CD4-positive, alpha-beta T cell treated with Interleukin-10 for 1 hour (primary cell): ENCODE measurements around the gene GRM8.
"Not testable (repeated sequence)": the region's sequence is repeated elsewhere in the genome, so short reads cannot be mapped to it uniquely, and the experiment has no call there.

ENCODE experiments used
- DNase-seq: peaks from one replicate; pipeline ENCODE4 v3.0.0-alpha.2; 2020

Gene GRM8

DNA sequence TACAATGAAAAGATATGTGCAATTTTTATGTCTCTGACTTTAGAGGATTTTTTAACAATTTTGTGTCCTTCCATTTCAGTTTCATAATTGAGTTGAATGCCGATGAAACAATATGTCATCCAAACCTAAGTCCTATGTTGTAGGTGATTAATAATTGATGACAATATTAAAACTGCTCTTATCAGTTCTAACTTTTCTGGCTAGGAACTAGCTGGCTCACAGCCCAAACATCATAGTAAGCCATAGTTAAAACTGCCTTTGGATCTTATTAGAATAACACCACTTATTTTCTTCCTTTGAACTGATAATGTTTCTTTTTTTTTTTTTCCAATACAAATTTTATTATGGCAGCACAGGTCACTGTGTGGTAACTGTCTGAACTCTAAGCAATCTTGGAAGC, 230.9 kb downstream of the GRM8 start:
- DNase-seq = no peak

DNA sequence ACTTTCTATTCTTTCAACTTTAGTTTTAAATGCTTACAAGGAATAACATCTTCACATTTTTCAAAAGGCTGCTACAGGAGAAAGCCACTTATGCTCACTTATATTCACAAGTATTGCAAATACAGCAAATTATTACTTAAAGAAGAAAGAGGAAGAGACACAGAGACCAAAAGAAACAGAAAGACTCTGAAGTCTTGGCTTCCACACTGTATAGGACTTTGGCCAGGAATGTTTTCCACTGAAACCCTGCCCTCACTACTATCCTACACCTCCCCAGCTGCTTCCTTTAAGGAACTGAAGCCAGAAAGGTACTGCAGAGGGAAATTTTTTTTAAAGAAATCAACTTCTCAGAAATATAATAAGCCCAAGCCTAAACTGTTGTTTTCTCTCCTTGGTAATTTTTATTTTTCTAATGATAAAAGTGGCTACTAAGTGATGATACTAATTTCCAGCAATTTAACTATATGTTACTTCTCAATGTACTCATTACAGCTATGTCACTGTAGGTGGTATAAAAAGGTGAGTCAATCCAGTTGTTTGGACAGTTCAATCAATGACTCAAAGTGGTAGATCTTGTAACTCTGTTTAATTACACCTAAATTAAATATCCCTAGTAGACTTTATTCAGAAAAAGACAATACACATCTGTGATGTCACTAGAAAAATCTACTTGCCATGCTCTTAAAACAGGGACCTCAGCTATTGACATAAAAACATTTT, 231.6 kb downstream of the GRM8 start:
- DNase-seq = no peak

DNA sequence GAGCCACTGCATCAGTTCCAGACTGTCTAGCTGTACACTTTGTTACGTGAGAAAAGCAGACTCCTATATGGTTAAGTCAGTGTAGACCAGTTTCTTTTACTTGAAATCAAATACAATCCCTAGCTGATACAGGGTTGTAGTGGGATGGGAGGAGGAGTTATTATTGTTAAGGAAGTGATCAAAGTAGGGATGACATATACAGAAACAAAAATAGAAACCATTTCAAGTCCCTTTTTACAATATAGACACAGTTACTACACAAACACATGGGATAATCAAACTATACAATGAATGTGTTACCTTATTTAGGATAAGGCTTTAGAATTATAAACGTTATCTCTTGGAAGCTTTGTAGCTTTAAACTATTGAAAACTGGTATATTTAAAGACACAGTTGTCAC, 233.9 kb downstream of the GRM8 start:
- DNase-seq = no peak

DNA sequence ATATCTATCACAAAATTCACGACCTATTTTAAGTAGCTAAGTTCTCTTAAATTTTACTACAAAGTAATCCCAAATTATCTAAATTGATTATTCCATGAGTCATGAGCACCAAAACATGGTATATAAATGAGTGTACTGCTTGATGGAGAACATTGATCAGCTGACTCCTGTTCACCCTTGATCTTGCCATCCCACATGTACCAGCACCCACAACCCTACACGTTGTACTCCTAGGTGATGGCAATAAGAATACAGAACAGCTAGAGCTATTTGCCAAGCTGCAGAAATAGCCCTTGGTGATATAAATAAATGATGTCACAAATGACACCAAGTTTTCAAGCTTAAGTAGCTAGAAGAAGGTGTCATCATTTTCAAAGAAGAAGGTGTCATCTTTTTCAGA, 235.5 kb downstream of the GRM8 start:
- no peak for DNase-seq

GRCh38 chr7:127000725-127001124, 252.0 kb downstream of the GRM8 start:
- no peak for DNase-seq

GRCh38 chr7:126996659-126997058, 256.1 kb downstream of the GRM8 start:
- DNase-seq = no peak

- DNase-seq = no peak
Measured at GRCh38 chr7:126993626-126994213, 259.0 kb downstream of the GRM8 start.

GRCh38 chr7:126988022-126988421, 264.7 kb downstream of the GRM8 start:
- DNase-seq = no peak

- no peak for DNase-seq
Measured at GRCh38 chr7:126979722-126980121, 273.0 kb downstream of the GRM8 start.

- no peak for DNase-seq
Measured at GRCh38 chr7:126978865-126979264, 273.9 kb downstream of the GRM8 start.

DNA sequence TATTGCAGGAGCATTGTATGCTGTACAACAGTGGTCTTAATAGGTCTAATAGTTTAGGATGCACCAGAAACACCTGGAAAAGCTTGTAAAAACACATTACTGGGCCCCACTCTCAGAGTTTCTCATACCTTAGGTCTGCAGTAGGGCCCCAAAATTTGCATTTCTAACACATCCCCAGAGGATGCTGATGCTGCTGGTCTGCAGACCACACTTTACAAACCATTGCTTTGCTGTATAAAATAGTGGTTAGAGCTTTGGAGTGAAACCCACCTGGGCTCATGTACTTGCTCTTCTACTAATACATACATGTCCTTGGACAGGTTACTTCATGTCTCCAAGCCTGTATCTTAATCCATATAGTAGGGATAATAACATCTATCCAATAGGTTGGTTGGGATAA, 279.7 kb downstream of the GRM8 start:
- no peak for DNase-seq

DNA sequence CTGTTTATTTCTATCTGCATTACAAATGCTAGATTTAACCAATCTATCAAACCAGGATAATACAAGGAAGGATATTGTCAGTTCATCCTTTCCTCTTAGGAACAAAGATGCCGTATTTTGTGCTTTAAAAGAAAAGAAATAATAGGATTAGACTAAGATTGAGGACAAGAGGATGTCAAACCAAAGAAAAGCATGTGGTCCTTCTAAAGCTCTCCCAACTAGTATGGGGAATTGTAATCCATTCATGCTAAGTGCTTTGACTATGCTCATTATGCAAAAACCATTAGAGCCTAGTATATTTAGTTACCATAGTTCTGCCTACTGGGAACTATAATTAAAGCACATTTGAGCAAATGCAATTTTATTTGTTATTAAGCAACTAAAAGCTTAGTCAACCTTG, 280.2 kb downstream of the GRM8 start:
- no peak for DNase-seq

DNA sequence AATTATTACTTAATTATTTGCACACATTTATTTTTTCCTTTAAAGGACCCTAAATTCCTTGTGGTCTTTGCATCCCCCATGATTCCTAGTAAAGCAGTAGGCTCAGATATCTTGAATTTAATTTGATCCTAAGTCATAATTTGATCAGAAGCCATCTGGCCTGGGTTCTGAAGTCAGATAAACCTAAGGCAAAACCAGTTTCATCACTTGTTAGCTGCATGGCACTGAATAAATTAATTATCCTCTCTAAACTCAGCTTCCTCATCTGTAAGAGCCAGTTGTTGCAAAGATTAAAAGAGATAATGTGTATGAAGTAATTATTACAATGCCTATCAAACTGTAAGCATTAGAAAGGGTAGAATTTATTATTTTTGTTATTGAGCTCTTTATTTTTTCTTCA, 293.1 kb downstream of the GRM8 start:
- DNase-seq = no peak

GRCh38 chr7:126958367-126958766, 294.4 kb downstream of the GRM8 start:
- no peak for DNase-seq

- no peak for DNase-seq
Measured at GRCh38 chr7:126957443-126957842, 295.3 kb downstream of the GRM8 start.

DNA sequence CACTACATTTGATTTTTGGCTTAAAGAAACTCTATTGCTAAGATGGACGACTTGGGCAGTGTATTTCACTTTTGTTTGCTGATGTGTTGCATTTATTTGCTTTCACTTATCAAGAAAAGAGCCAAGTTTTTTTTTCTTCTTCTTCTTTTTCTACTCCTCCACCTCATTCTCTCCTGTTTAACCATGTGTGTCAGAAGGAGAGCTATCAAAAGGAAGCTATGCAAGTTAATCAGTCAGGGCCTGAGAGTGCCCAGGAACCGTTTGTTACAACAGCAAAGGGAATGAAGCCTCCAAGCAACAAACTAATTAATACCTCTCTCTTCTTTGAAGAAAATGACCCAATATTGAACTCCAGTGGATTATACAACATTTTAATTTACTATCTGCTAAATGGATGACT, 299.3 kb downstream of the GRM8 start:
- no peak for DNase-seq

GRCh38 chr7:126948664-126949063, 304.1 kb downstream of the GRM8 start:
- no peak for DNase-seq

GRCh38 chr7:126940723-126941307, 311.9 kb downstream of the GRM8 start:
- no peak for DNase-seq

DNA sequence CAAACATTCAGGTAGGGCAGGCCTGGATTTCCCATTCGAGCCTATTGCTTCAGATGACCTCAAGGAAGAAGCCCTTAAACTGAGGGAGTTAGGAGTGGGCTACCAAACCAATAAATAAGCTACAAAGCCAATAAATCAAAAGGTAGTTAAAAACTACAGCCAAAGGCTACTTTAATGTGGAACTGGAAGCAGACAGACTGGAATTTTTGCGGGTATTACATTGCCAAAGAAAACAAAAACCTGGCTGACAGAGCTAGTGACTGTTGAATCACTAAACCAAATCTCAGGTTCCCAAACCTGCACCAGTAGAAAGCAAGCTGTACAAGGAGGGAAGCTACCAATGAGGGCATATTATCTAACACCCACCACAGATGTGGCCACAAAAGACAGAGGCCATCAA, 315.6 kb downstream of the GRM8 start:
- DNase-seq = no peak

DNA sequence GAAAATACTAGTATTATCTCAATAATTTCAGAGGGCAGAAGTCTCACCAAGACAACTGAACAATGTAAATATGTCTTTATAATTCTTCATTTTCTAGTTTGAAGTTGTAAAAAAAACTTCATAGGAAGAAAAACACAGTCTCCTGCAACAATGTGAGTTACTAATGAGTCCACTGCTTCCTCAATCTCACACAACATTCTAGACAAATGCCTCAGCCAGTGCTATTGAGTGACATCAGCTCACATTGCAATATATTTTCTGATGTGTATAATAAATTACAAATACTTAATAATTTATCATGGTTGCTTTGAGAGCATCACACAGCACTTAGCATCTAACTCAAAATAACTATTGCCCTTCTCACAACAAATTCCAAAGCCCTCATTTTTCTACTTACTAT, 321.2 kb downstream of the GRM8 start:
- no peak for DNase-seq

DNA sequence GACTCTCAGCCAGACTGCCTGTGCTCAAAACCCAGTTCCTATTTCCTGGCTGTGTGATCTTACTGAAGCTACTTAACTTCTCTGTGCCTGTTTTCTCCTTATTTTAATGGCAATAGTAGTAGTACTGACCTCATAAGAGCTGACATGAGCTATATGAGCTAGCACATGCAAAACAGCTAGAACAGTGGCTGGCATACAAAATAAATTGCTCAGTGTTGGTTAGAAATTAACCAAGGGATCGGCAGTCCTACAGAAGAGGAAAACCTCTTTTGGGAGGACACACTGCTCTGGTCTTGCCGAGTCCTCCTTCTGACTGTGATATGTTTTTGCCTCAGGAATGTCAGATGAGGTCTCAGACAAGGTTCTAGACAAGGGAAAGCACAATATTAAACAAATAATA, 322.6 kb downstream of the GRM8 start:
- DNase-seq = no peak

DNA sequence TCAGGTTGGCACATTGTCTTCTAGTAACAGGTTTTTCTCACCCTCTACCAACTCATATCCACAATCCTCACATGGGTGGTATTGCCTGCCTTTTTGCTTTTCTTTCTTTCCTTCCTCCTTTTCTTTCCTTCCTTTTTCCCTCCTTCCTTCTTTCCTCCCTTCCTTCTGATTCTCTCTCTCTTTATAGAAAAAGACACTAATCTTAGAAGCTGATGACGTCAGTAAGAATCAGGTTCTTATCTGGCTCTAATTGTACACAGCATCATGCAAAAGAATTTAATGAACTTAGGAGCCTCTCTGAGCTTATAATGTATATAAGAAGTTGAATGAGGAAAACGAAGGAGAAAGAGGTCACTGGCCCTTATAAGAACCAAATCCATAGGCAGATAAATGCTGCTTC, 328.3 kb downstream of the GRM8 start:
- DNase-seq = no peak

DNA sequence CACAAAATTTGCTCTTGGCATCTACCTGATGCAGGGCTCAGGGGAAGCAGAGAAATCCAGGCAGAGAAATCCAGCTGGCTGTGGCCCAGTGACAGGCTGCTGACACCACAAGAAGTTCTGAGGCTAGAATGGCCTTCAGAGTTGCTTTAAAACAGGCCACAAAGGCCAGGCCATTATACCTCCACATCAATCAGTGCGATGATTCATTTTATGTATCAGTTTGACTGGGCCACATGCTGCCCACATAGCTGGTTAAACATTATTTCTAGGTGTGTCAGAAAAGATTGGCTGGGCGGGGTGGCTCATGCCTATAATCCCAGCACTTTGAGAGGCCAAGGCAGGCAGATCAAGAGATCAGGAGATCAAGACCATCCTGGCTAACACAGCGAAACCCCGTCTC, 341.1 kb downstream of the GRM8 start:
- DNase-seq = not testable (repeated sequence)

DNA sequence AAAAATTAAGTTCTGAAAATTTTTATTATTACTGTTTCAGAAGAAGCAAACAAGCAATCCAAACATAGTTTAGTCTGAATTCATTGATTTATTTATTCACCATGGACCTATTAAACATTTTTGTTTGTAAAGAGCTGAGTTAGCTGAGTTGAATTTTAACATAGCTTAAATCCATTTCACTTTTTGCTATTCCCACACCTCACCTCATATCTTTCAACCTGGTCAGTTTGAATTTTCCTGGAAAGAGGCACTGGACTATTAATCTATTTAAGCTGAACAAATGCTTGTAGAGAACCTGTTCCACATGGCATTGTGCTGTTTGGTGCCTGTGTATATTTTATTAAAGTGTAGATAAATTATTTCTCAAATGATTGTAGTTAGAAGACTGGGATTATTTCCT, 344.2 kb downstream of the GRM8 start:
- not testable (repeated sequence) for DNase-seq

DNA sequence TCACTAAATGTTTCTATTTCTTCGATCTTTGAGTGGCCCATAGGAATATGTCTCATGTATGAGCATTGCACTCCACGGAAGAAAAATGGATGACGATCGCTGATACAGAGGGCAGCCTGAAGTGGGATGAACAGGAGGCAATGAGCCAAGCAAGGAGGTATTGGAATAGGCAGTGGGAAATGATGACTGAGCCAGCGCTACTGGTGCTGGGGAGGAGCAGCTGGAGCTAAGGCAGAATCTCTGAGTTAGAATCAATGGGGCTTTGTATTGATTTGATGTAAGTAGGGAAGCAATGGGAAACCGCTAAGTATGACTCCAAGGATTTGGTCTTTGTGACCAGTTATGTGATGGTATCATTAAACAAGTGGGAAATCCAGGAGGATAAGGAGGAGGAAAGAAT, 345.1 kb downstream of the GRM8 start:
- not testable (repeated sequence) for DNase-seq
